Left ventricle myocardium superior (tissue), 1 donor: ENCODE data around the gene ADAMTS8. TPM values are rescaled to one million over a fixed set of nuclear protein-coding genes. Genes with fewer than 3 reads are reported as not detected.

ENCODE experiments used
- ATAC-seq: fragments of 200-7000 bp; cut with Tn5 transposase; one replicate; pipeline ENCODE4 v1.9.1; 2020; ENCODE audit warnings: mild to moderate bottlenecking, moderate library complexity
- DNase-seq: peaks from one replicate; pipeline ENCODE4 v3.0.0-alpha.2; 2020
- intact Hi-C: fragments of 100-400 bp; cut with micrococcal nuclease; formaldehyde crosslinking; loops from one replicate; pipeline ENCODE4 v1.11.0; 2022
- total RNA-seq: library from RNA; stranded (reverse); fragmentation: NEBNext Ultra II Directional; extraction: Animal tissue kit (Norgen Biotek cat#: 25700); gene quantifications from one replicate; pipeline ENCODE4 v1.2.1, GENCODE V29; 2021
- donor health status: DM: no; HTN: yes; CAD: no; lungs with severe emphysema.

ADAMTS8 gene
- total RNA-seq, 1 donor from 2014 or later, result 0.42 TPM

- intact Hi-C loops, result no loop called here
- DNase-seq, result no peak
- no peak for ATAC-seq
Observed at GRCh38 chr11:130464291-130464812, 35.9 kb upstream of the ADAMTS8 start.

- intact Hi-C loops, result no loop called here
- no peak for DNase-seq
Observed at GRCh38 chr11:130462931-130463330, 34.5 kb upstream of the ADAMTS8 start.

GRCh38 chr11:130462101-130462885, 33.9 kb upstream of the ADAMTS8 start:
- DNase-seq (no peak), ATAC-seq (no peak)
- intact Hi-C loops, result no loop called here

More at GRCh38 chr11:130462931-130463330, 34.5 kb upstream of the ADAMTS8 start:
- no peak for ATAC-seq

- ATAC-seq (no peak), DNase-seq (no peak)
- intact Hi-C loops, result loop anchor here (10.0 kb wide), 1 partner anchor 215 kb away; no protein-coding TSS in a partner anchor
Observed at GRCh38 chr11:130459521-130459920, 31.1 kb upstream of the ADAMTS8 start.

GRCh38 chr11:130458410-130458729, 30.0 kb upstream of the ADAMTS8 start:
- no peak for DNase-seq
- intact Hi-C loops, result loop anchor here (10.0 kb wide), 1 partner anchor 216 kb away; no protein-coding TSS in a partner anchor
- ATAC-seq, result peak; percentile 1

GRCh38 chr11:130457623-130458409, 29.4 kb upstream of the ADAMTS8 start:
- DNase-seq (peak; percentile 78), ATAC-seq (peak; percentile 35)
- intact Hi-C loops, result loop anchor here (10.0 kb wide), 1 partner anchor 217 kb away; no protein-coding TSS in a partner anchor

GRCh38 chr11:130456286-130456685, 27.9 kb upstream of the ADAMTS8 start:
- DNase-seq, result no peak
- no peak for ATAC-seq
- intact Hi-C loops, result loop anchor here (10.0 kb wide), 1 partner anchor 219 kb away; no protein-coding TSS in a partner anchor

- intact Hi-C loops, result loop anchor here (10.0 kb wide), 1 partner anchor 219 kb away; no protein-coding TSS in a partner anchor
- no peak for ATAC-seq
- no peak for DNase-seq
Observed at GRCh38 chr11:130455483-130456127, 27.2 kb upstream of the ADAMTS8 start.

GRCh38 chr11:130454491-130455252, 26.3 kb upstream of the ADAMTS8 start:
- ATAC-seq (peak; percentile 41), DNase-seq (no peak)
- intact Hi-C loops, result loop anchor here (10.0 kb wide), 1 partner anchor 220 kb away; no protein-coding TSS in a partner anchor

- DNase-seq, result peak; percentile 52
- no peak for ATAC-seq
- intact Hi-C loops, result loop anchor here (10.0 kb wide), 1 partner anchor 222 kb away; no protein-coding TSS in a partner anchor
Observed at GRCh38 chr11:130452940-130453339, 24.5 kb upstream of the ADAMTS8 start.

GRCh38 chr11:130452176-130452575, 23.8 kb upstream of the ADAMTS8 start:
- ATAC-seq, result no peak

GRCh38 chr11:130451231-130452019, 23.0 kb upstream of the ADAMTS8 start:
- ATAC-seq (peak; percentile 35), DNase-seq (peak; percentile 65)
- intact Hi-C loops, result loop anchor here (10.0 kb wide), 1 partner anchor 223 kb away; no protein-coding TSS in a partner anchor

More at GRCh38 chr11:130452176-130452575, 23.8 kb upstream of the ADAMTS8 start:
- DNase-seq, result no peak
- intact Hi-C loops, result loop anchor here (10.0 kb wide), 1 partner anchor 223 kb away; no protein-coding TSS in a partner anchor

- ATAC-seq, result peak; percentile 69
- intact Hi-C loops, result loop anchor here (10.0 kb wide), 1 partner anchor 225 kb away; no protein-coding TSS in a partner anchor
- DNase-seq, result peak; percentile 94
Observed at GRCh38 chr11:130449996-130450769, 21.8 kb upstream of the ADAMTS8 start.

GRCh38 chr11:130449310-130449990, 21.0 kb upstream of the ADAMTS8 start:
- peak; percentile 12 for ATAC-seq
- DNase-seq, result peak; percentile 51
- intact Hi-C loops, result no loop called here

GRCh38 chr11:130448416-130449309, 20.3 kb upstream of the ADAMTS8 start, which contains the start of gene ADAMTS15:
ADAMTS15 (plus strand) TSS chr11:130448645; CDS start chr11:130448974, 329 bp downstream.
- intact Hi-C loops, result no loop called here

More at GRCh38 chr11:130448416-130449309, 20.3 kb upstream of the ADAMTS8 start, which contains the start of gene ADAMTS15:
- ATAC-seq, result peak; percentile 80
- DNase-seq, result peak; percentile 93
